ENCODE results near the gene HAGHL. TPM values are rescaled to one million over a fixed set of nuclear protein-coding genes. Genes with fewer than 3 reads are reported as not detected.

Gene HAGHL
- total RNA-seq, 2 donors from 2014 or later = 2.6 to 13.0 TPM

DNA sequence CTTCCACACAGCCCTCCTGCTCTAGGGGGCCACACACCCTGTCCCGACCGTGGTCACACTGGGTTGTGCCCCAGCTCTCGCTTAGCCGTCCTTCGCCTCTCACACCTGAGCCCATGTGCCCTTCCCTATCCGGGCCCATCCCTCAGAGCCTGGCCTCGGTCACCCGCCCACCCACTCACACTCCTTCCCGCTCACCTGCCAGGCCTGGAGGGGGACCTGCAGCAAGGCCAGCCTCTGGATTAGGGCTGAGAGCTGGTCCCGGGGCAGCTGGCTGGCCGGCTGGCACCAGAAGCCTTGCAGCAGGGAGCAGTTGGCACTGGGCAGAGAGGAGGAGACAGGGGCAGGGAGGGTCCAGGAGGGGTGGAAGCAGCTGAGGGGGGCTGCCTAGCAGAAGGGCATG is 51.5 kb downstream of the HAGHL start:
- TF ChIP-seq, protein P1, sequence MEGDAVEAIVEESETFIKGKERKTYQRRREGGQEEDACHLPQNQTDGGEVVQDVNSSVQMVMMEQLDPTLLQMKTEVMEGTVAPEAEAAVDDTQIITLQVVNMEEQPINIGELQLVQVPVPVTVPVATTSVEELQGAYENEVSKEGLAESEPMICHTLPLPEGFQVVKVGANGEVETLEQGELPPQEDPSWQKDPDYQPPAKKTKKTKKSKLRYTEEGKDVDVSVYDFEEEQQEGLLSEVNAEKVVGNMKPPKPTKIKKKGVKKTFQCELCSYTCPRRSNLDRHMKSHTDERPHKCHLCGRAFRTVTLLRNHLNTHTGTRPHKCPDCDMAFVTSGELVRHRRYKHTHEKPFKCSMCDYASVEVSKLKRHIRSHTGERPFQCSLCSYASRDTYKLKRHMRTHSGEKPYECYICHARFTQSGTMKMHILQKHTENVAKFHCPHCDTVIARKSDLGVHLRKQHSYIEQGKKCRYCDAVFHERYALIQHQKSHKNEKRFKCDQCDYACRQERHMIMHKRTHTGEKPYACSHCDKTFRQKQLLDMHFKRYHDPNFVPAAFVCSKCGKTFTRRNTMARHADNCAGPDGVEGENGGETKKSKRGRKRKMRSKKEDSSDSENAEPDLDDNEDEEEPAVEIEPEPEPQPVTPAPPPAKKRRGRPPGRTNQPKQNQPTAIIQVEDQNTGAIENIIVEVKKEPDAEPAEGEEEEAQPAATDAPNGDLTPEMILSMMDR (IDR thresholded peaks at IDR 0.05) = no peak
- Histone ChIP-seq H3K9me3 (no peaks in the 10 kb centered on the region), H3K27ac (no peak overlapping the region), H3K4me3 (no peak overlapping the region), H3K4me1 (no peaks in the 10 kb centered on the region), H3K36me3 (no peaks in the 10 kb centered on the region), H3K27me3 (peaks cover 22% of the 10 kb centered on the region), H3K9ac (ENCODE audit: low read depth in 2 of 2, low read length in 2 of 2) (no peak overlapping the region)
- intact Hi-C loops (cut with DNase I) = no loop called here
- DNase-seq = no peak

DNA sequence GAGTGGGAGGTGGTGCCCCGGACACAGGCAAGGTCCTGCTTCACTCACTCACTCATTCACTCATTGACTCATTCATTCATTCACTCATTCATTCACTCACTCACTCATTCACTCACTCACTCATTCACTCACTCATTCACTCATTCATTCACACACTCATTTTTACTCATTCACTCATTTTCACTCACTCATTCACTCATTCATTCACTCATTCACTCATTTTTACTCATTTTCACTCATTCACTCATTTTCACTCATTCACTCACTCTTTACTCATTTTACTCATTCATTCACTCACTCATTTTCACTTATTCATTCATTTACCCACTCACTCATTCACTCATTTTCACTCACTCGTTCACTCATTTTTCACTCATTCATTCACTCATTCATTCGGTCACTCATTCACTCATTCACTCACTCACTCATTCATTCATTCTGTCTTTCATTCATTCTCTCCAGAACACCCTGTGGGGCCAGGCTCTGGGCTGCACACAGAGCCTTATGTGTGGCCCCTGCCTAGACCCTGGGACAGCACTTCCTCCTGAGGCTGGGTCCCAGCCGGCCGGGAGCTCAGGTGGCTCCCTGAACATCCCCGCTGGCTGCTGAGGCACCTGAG is 52.1 kb downstream of the HAGHL start:
- no peaks in the 10 kb centered on the region for H3K9me3 ChIP-seq
- no peak overlapping the region for H3K27ac ChIP-seq
- no peak overlapping the region for H3K4me3 ChIP-seq
- no peaks in the 10 kb centered on the region for H3K36me3 ChIP-seq
- H3K27me3 ChIP-seq = peaks cover 22% of the 10 kb centered on the region
- intact Hi-C loops (cut with DNase I) = no loop called here
- H3K9ac ChIP-seq (ENCODE audit: low read depth in 2 of 2, low read length in 2 of 2) = no peak overlapping the region
- DNase-seq = no peak
- no peaks in the 10 kb centered on the region for H3K4me1 ChIP-seq
- TF ChIP-seq, protein P1 (IDR thresholded peaks at IDR 0.05) = no peak

Small RNA genes lying within 50 kb of the gene (microRNA-seq; reads per million reads assigned to microRNA genes)
- not detected for gene MIR662

Other genes starting within 250 kb of the HAGHL start
- 100 to 1,000 TPM in 1 of 2 donors, 10 to 100 TPM in 1; 74.6 to 139 TPM for gene CAPN15, start 199.4 kb upstream of the HAGHL start, total RNA-seq
- gene PRR35, start 166.7 kb upstream of the HAGHL start, total RNA-seq = not detected
- under 1 TPM; 0.32 to 0.35 TPM for gene NHLRC4, start 160.1 kb upstream of the HAGHL start, total RNA-seq
- gene PIGQ, start 157.1 kb upstream of the HAGHL start, total RNA-seq = 10 to 100 TPM; 25.6 to 59.3 TPM
- gene RAB40C, start 137.0 kb upstream of the HAGHL start, total RNA-seq = 10 to 100 TPM; 34.9 to 38.5 TPM
- 1 to 10 TPM in 1 of 2 donors, under 1 TPM in 1; 0.80 to 1.1 TPM for gene WFIKKN1, start 96.1 kb upstream of the HAGHL start, total RNA-seq
- gene METTL26, start 90.8 kb upstream of the HAGHL start, total RNA-seq = 100 to 1,000 TPM in 1 of 2 donors, 10 to 100 TPM in 1; 43.7 to 102 TPM
- 100 to 1,000 TPM; 132 to 158 TPM for gene MCRIP2, start 85.3 kb upstream of the HAGHL start, total RNA-seq
- gene WDR90, start 77.7 kb upstream of the HAGHL start, total RNA-seq = 100 to 1,000 TPM in 1 of 2 donors, 10 to 100 TPM in 1; 25.1 to 122 TPM
- 100 to 1,000 TPM; 112 to 182 TPM for gene RHOT2, start 59.0 kb upstream of the HAGHL start, total RNA-seq
- gene RHBDL1, start 51.4 kb upstream of the HAGHL start, total RNA-seq = 1 to 10 TPM; 4.0 to 5.7 TPM
- gene STUB1, start 46.7 kb upstream of the HAGHL start, total RNA-seq = 100 to 1,000 TPM in 1 of 2 donors, 10 to 100 TPM in 1; 96.7 to 159 TPM
- gene JMJD8, start 42.8 kb upstream of the HAGHL start, total RNA-seq = 10 to 100 TPM; 40.7 to 72.1 TPM
- gene WDR24, start 36.7 kb upstream of the HAGHL start, total RNA-seq = 10 to 100 TPM in 1 of 2 donors, 1 to 10 TPM in 1; 8.5 to 18.8 TPM
- 1 to 10 TPM; 2.0 to 2.2 TPM for gene FBXL16, start 21.3 kb upstream of the HAGHL start, total RNA-seq
- 10 to 100 TPM; 23.3 to 50.0 TPM for gene METRN, start 12.0 kb upstream of the HAGHL start, total RNA-seq
- 10 to 100 TPM; 42.1 to 83.1 TPM for gene ANTKMT, start 6.0 kb upstream of the HAGHL start, total RNA-seq
- gene CCDC78, start 663 bp upstream of the HAGHL start, total RNA-seq = 1 to 10 TPM in 1 of 2 donors, under 1 TPM in 1; 0.37 to 3.7 TPM
- 10 to 100 TPM; 29.2 to 62.1 TPM for gene CIAO3, start 13.9 kb downstream of the HAGHL start, total RNA-seq
- 1 to 10 TPM; 1.4 to 1.8 TPM for gene MSLN, start 33.6 kb downstream of the HAGHL start, total RNA-seq
- 10 to 100 TPM; 17.3 to 35.6 TPM for gene RPUSD1, start 61.3 kb downstream of the HAGHL start, total RNA-seq
- 100 to 1,000 TPM in 1 of 2 donors, 10 to 100 TPM in 1; 16.5 to 111 TPM for gene CHTF18, start 61.5 kb downstream of the HAGHL start, total RNA-seq
- under 1 TPM in 1 of 2 donors, not detected in 1; 0.24 TPM for gene GNG13, start 73.6 kb downstream of the HAGHL start, total RNA-seq
- gene LMF1, start 243.9 kb downstream of the HAGHL start, total RNA-seq = 10 to 100 TPM in 1 of 2 donors, 1 to 10 TPM in 1; 8.4 to 12.8 TPM